ENCODE results near the gene ETFBKMT. TPM values are rescaled to one million over a fixed set of nuclear protein-coding genes. Genes with fewer than 3 reads are reported as not detected.
"Not testable (repeated sequence)": the region's sequence is repeated elsewhere in the genome, so short reads cannot be mapped to it uniquely, and the experiment has no call there.

The ETFBKMT gene
- total and polyA plus RNA-seq, 4 experiments from 2014 or later: 1.3 to 2.2 (median 1.7) TPM

DNA sequence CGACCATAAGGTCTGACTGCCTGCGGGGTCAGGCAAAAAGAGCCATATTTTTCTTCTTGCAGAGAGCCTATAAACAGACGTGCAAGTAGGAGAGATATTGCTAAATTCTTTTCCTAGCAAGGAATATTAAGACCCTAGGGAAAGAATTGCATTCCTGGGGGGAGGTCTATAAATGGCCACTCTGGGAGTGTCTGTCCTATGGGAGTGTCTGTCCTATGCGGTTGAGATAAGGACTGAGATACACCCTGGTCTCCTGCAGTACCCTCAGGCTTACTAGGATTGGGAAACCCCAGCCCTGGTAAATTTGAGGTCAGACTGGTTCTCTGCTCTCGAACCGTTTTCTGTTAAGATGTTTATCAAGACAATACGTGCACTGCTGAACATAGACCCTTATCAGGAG lies 48.6 kb downstream of the ETFBKMT start:
- H3K4me3 Mint-ChIP-seq; H3K9me3 ChIP-seq (ENCODE audit: control insufficient read depth in 1 of 2, low read length in 2 of 2); H3K36me3 ChIP-seq (ENCODE audit: insufficient read depth, low read length); DNase-seq; H3K4me3 ChIP-seq (ENCODE audit: low read length in 2 of 2); POLR2A ChIA-PET (ENCODE audit: partially characterized antibody); intact Hi-C loops (cut with micrococcal nuclease); CTCF ChIA-PET (ENCODE audit: partially characterized antibody); H3K4me1 ChIP-seq (ENCODE audit: insufficient read depth, low read length); H3K27me3 ChIP-seq (ENCODE audit: insufficient read depth, low read length); H3K27me3 Mint-ChIP-seq; H3K27ac Mint-ChIP-seq; H3K27ac ChIP-seq (ENCODE audit: low read depth, low read length): not testable (repeated sequence)
- Mint-ChIP-seq H3K9me3 (peaks cover 0 to 36% (median 24%) of the 10 kb centered on the region in 8 donors), H3K4me1 (peaks cover 11 to 26% (median 18%) of the 10 kb centered on the region in 4 donors), H3K36me3 (peaks cover 34 to 39% of the 10 kb centered on the region in 2 donors)

DNA sequence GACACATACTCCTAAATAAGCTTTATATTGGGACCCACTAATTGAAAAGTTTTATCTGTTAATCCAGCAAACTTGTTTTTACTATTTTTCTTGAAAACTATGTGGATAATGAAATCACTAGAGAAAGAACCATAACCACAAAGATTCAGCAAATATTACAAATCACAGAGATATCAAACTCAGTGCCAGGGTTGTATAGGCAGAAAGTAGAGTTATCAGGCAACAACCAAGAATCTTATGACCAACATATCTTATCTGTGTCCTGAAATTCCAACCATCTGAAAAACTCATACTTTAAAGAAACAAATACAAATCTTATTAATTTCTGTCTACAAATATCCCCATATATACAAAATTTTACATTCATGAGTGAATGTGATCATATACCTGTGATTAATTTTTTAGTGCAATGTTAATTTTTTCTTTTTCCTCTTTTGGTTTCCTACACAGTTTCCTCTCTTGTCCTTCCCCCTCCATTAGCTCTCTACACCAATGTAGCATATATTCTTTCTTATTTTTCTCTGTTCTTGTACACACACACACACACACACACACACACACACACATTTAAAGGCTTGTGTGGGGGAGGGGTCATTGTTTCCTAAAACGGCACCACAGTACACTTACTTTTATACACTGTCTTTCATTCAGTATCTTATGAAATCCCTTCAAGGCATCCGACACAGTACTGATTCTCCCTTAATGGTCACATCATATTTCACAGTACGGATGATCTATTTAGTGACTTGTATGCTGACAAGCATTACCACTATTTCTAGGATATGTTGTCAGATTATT lies 50.7 kb downstream of the ETFBKMT start:
- peak overlapping the region in 3 of 7 donors; percentile 10 to 29 (median 15) for H3K27ac Mint-ChIP-seq
- Histone ChIP-seq H3K9me3 (ENCODE audit: control insufficient read depth in 1 of 2, low read length in 2 of 2) (peaks cover 0 to 2% of the 10 kb centered on the region in 2 donors), H3K36me3 (ENCODE audit: insufficient read depth, low read length) (no peaks in the 10 kb centered on the region), H3K4me3 (ENCODE audit: low read length in 2 of 2) (no peak overlapping the region), H3K4me1 (ENCODE audit: insufficient read depth, low read length) (peaks cover 5% of the 10 kb centered on the region), H3K27ac (ENCODE audit: low read depth, low read length) (no peak overlapping the region), H3K27me3 (ENCODE audit: insufficient read depth, low read length) (no peaks in the 10 kb centered on the region)
- H3K36me3 Mint-ChIP-seq: peaks cover 35 to 47% of the 10 kb centered on the region in 2 donors
- H3K9me3 Mint-ChIP-seq: peaks cover 0 to 45% (median 26%) of the 10 kb centered on the region in 8 donors
- CTCF ChIA-PET (ENCODE audit: partially characterized antibody): interaction anchor here (1.2 kb wide), 1 partner anchor 24 kb away, joined by 3 read pairs; no protein-coding TSS in a partner anchor
- H3K27me3 Mint-ChIP-seq: no peaks in the 10 kb centered on the region
- no peak overlapping the region for H3K4me3 Mint-ChIP-seq
- intact Hi-C loops (cut with micrococcal nuclease): no loop called here
- no peak for DNase-seq
- POLR2A ChIA-PET (ENCODE audit: partially characterized antibody): interaction anchor here (1.3 kb wide), 1 partner anchor 19 kb away, joined by 4 read pairs; the partner anchor contains the start of gene AMN1
- H3K4me1 Mint-ChIP-seq: peaks cover 8 to 19% (median 11%) of the 10 kb centered on the region in 4 donors

GRCh38 chr12:31712877-31713276 lies 53.4 kb downstream of the ETFBKMT start:
- Mint-ChIP-seq H3K9me3 (peaks cover 2 to 54% (median 26%) of the 10 kb centered on the region in 8 donors), H3K27me3 (no peaks in the 10 kb centered on the region), H3K27ac (no peak overlapping the region), H3K36me3 (peaks cover 31 to 47% of the 10 kb centered on the region in 2 donors), H3K4me3 (no peak overlapping the region), H3K4me1 (peaks cover 0 to 14% (median 6%) of the 10 kb centered on the region in 4 donors)
- Histone ChIP-seq H3K27me3 (ENCODE audit: insufficient read depth, low read length) (no peaks in the 10 kb centered on the region), H3K4me1 (ENCODE audit: insufficient read depth, low read length) (no peaks in the 10 kb centered on the region), H3K36me3 (ENCODE audit: insufficient read depth, low read length) (no peaks in the 10 kb centered on the region), H3K27ac (ENCODE audit: low read depth, low read length) (no peak overlapping the region), H3K9me3 (ENCODE audit: control insufficient read depth in 1 of 2, low read length in 2 of 2) (no peaks in the 10 kb centered on the region), H3K4me3 (ENCODE audit: low read length in 2 of 2) (no peak overlapping the region)
- CTCF ChIA-PET (ENCODE audit: partially characterized antibody): no interaction called here
- DNase-seq: no peak
- intact Hi-C loops (cut with micrococcal nuclease): no loop called here
- POLR2A ChIA-PET (ENCODE audit: partially characterized antibody): interaction anchor here (1.6 kb wide), 1 partner anchor 16 kb away, joined by 5 read pairs; the partner anchor contains the start of gene AMN1

DNA sequence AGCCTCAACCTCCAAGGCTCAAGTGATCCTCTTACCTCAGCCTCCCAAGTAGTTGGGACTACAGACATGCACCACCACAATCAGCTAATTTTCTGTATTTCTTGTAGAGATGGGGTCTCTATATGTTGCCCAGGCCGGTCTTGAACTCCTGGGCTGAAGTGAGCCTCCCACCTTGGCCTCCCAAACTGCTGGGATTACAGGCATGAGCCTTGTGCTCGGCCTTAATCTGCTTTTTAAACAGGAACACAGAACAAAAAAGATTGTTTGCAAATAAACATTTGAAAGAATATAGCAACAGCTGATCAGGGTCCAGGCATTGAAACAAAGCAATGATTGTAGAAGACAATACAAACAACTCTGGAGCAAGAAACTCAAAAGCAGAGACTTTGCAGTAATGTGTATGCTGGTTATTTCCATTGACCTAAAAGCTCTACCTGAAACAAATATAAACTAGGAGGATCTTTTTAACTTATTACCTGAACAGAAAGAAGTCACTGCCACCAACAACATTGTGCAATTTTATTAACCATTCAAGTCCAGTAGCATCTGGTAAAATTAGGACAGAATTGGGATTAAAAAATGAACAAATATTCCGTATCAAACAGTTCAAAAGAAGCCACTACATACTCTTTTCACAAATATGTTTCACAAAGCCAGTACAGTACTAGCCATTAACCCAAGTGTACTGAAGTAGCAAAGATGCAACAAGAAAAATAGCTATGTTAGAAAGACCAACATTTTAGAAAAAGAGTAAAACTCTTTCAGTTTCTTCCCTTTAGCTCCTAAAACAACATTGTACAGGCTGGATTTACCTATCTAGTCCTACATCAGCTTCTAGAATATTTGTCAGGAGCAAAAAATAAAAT lies 55.2 kb downstream of the ETFBKMT start:
- POLR2A ChIA-PET (ENCODE audit: partially characterized antibody): interaction anchor here (0.9 to 1.9 kb wide), 4 partner anchors 14 to 245 kb away, joined by 3 to 6 read pairs (median 5); partner anchors contain the start of genes AMN1 and RESF1
- CTCF ChIA-PET (ENCODE audit: partially characterized antibody): interaction anchor here (0.8 to 1.4 kb wide), 2 partner anchors 20 to 33 kb away, joined by 3 read pairs; no protein-coding TSS in a partner anchor
- no peaks in the 10 kb centered on the region for H3K36me3 ChIP-seq (ENCODE audit: insufficient read depth, low read length)
- H3K36me3 Mint-ChIP-seq: peaks cover 31 to 49% of the 10 kb centered on the region in 2 donors
- peak overlapping the region in 1 of 7 donors; percentile 22 for H3K27ac Mint-ChIP-seq
- H3K4me3 ChIP-seq (ENCODE audit: low read length in 2 of 2): no peak overlapping the region
- H3K27ac ChIP-seq (ENCODE audit: low read depth, low read length): no peak overlapping the region
- no peaks in the 10 kb centered on the region for H3K4me1 ChIP-seq (ENCODE audit: insufficient read depth, low read length)
- H3K27me3 ChIP-seq (ENCODE audit: insufficient read depth, low read length): no peaks in the 10 kb centered on the region
- intact Hi-C loops (cut with micrococcal nuclease): no loop called here
- H3K9me3 ChIP-seq (ENCODE audit: control insufficient read depth in 1 of 2, low read length in 2 of 2): no peaks in the 10 kb centered on the region
- peaks cover 2 to 44% (median 16%) of the 10 kb centered on the region in 8 donors for H3K9me3 Mint-ChIP-seq
- no peak overlapping the region for H3K4me3 Mint-ChIP-seq
- H3K27me3 Mint-ChIP-seq: no peaks in the 10 kb centered on the region
- peaks cover 0 to 19% (median 8%) of the 10 kb centered on the region in 4 donors for H3K4me1 Mint-ChIP-seq
- DNase-seq: no peak

- peaks cover 25 to 43% of the 10 kb centered on the region in 2 donors for H3K36me3 Mint-ChIP-seq
- Histone ChIP-seq H3K4me3 (ENCODE audit: low read length in 2 of 2) (no peak overlapping the region), H3K36me3 (ENCODE audit: insufficient read depth, low read length) (no peaks in the 10 kb centered on the region), H3K27me3 (ENCODE audit: insufficient read depth, low read length) (no peaks in the 10 kb centered on the region), H3K4me1 (ENCODE audit: insufficient read depth, low read length) (no peaks in the 10 kb centered on the region), H3K9me3 (ENCODE audit: control insufficient read depth in 1 of 2, low read length in 2 of 2) (no peaks in the 10 kb centered on the region), H3K27ac (ENCODE audit: low read depth, low read length) (no peak overlapping the region)
- peaks cover 0 to 17% (median 8%) of the 10 kb centered on the region in 4 donors for H3K4me1 Mint-ChIP-seq
- ChIA-PET CTCF (ENCODE audit: partially characterized antibody) (interaction anchor here (0.8 to 1.4 kb wide), 3 partner anchors 19 to 34 kb away, joined by 3 read pairs; no protein-coding TSS in a partner anchor), POLR2A (ENCODE audit: partially characterized antibody) (interaction anchor here (0.9 to 1.9 kb wide), 5 partner anchors 13 to 245 kb away, joined by 3 to 6 read pairs (median 5); partner anchors contain the start of genes AMN1 and RESF1)
- no peak overlapping the region for H3K4me3 Mint-ChIP-seq
- no peaks in the 10 kb centered on the region for H3K27me3 Mint-ChIP-seq
- no peak for DNase-seq
- intact Hi-C loops (cut with micrococcal nuclease): no loop called here
- H3K27ac Mint-ChIP-seq: peak overlapping the region in 2 of 7 donors; percentile 22 to 57
- H3K9me3 Mint-ChIP-seq: peaks cover 2 to 37% (median 12%) of the 10 kb centered on the region in 8 donors
Measured at GRCh38 chr12:31715283-31715825, 55.9 kb downstream of the ETFBKMT start.

- intact Hi-C loops (cut with micrococcal nuclease); H3K27ac ChIP-seq (ENCODE audit: low read depth, low read length); H3K36me3 ChIP-seq (ENCODE audit: insufficient read depth, low read length); DNase-seq; H3K27ac Mint-ChIP-seq; H3K4me3 ChIP-seq (ENCODE audit: low read length in 2 of 2); H3K27me3 Mint-ChIP-seq; H3K27me3 ChIP-seq (ENCODE audit: insufficient read depth, low read length); H3K9me3 ChIP-seq (ENCODE audit: control insufficient read depth in 1 of 2, low read length in 2 of 2); CTCF ChIA-PET (ENCODE audit: partially characterized antibody); H3K4me3 Mint-ChIP-seq: not testable (repeated sequence)
- peaks cover 35 to 53% of the 10 kb centered on the region in 2 donors for H3K36me3 Mint-ChIP-seq
- H3K9me3 Mint-ChIP-seq: peaks cover 2 to 36% (median 9%) of the 10 kb centered on the region in 8 donors
- H3K4me1 Mint-ChIP-seq: peaks cover 11 to 30% (median 17%) of the 10 kb centered on the region in 4 donors
- POLR2A ChIA-PET (ENCODE audit: partially characterized antibody): interaction anchor here (0.6 to 2.1 kb wide), 3 partner anchors 12 to 288 kb away, joined by 3 to 6 read pairs (median 3); partner anchors contain the start of gene AMN1
- peaks cover 10% of the 10 kb centered on the region for H3K4me1 ChIP-seq (ENCODE audit: insufficient read depth, low read length)
Measured at GRCh38 chr12:31716998-31717397, 57.5 kb downstream of the ETFBKMT start.

Data from CD4-positive, alpha-beta memory T cell (primary cell).